DND-41 (cell line): ENCODE data around the gene KRTAP1-3.

Source experiments
- CTCF ChIP-seq: IDR thresholded peaks from 2 replicates; pipeline ENCODE4 v1.5.1; 2012; ENCODE audit warnings: borderline replicate concordance, low read length, moderate library complexity, mild to moderate bottlenecking; ENCODE audit not compliant: poor library complexity, severe bottlenecking; ENCODE audit errors: extremely low read depth
- EZH2 ChIP-seq: IDR thresholded peaks from 3 replicates; pipeline ENCODE4 v1.6.1; 2012; ENCODE audit warnings: borderline replicate concordance, low read depth, mild to moderate bottlenecking, moderate library complexity, low read length, inconsistent platforms; ENCODE audit not compliant: severe bottlenecking

- TF ChIP-seq EZH2 (no peak), CTCF (no peak)
Observed at GRCh38 chr17:41082626-41083025, 48.0 kb upstream of the KRTAP1-3 start.
